GM12878 (cell line): ENCODE data around the gene ERN2. TPM values are rescaled to one million over a fixed set of nuclear protein-coding genes. Genes with fewer than 3 reads are reported as not detected.

Experiments used
- ATAC-seq: fragments of 200-7000 bp; cut with Tn5 transposase; 3 replicates; pipeline ENCODE4 v1.9.1; 2020; ENCODE audit warnings: mild to moderate bottlenecking, moderate library complexity
- BruUV-seq: library from RNA; stranded (reverse); fragments of 400-500 nt; replicated peaks from 2 replicates; lab custom pipeline; 2021; lab: Mats Ljungman, UMichigan
- CTCF ChIA-PET: fragments of 300-600 bp; sonication (Branson Sonifier 250); formaldehyde crosslinking; extraction: SDS; loops from one replicate; lab custom pipeline; 2021; ENCODE audit warnings: inconsistent platforms; lab: Yijun Ruan, JAX
- POLR2A ChIA-PET: fragments of 350-600 bp; formaldehyde crosslinking; extraction: SDS; loops from one replicate; lab custom pipeline; 2021; ENCODE audit warnings: inconsistent platforms; lab: Charles Lee
- RAD21 ChIA-PET: fragments of 300-600 bp; sonication (Branson Sonifier 250); formaldehyde crosslinking; loops from one replicate; lab custom pipeline; 2023; ENCODE audit warnings: antibody characterized with exemption; ENCODE audit not compliant: unreplicated experiment; lab: Charles Lee
- SMC1A ChIA-PET: fragments of 300-600 bp; sonication (Branson Sonifier 250); formaldehyde crosslinking; loops from one replicate; lab custom pipeline; 2023; ENCODE audit not compliant: unreplicated experiment, uncharacterized antibody; lab: Charles Lee
- DNase-seq: peaks from one replicate; pipeline ENCODE4 v3.0.0-alpha.2; 2011; ENCODE audit warnings: low read depth, low spot score
- FAIRE-seq: peaks from 3 replicates; lab custom pipeline; 2011; peaks lifted over from hg19 to GRCh38; lab: Jason Lieb, UNC
- H2AFZ ChIP-seq: 2 replicates; pipeline ENCODE4 v1.6.0; 2011; ENCODE audit warnings: low read depth, low read length, control low read depth; ENCODE audit not compliant: control insufficient read depth
- H3K27ac ChIP-seq: 2 replicates; pipeline ENCODE4 v1.5.1; 2011; ENCODE audit warnings: control low read depth; ENCODE audit not compliant: control insufficient read depth, insufficient read depth
- H3K27me3 ChIP-seq, 2 experiments: replicated peaks in 1 of 2; 2 replicates each; pipeline versions ENCODE4 v1.6.0 to v1.6.1; 2011; ENCODE audit warnings: low read length in 1 of 2; ENCODE audit not compliant: control insufficient read depth in 2 of 2, insufficient read depth in 2 of 2
- H3K36me3 ChIP-seq, 2 experiments: 2 replicates each; pipeline ENCODE4 v1.5.1; 2011; ENCODE audit warnings: low read length in 1 of 2; ENCODE audit not compliant: control insufficient read depth in 2 of 2, insufficient read depth in 2 of 2
- H3K4me1 ChIP-seq: 2 replicates; pipeline ENCODE4 v1.6.1; 2011; ENCODE audit warnings: mild to moderate bottlenecking, low read length, moderate library complexity, mixed read lengths; ENCODE audit not compliant: control insufficient read depth, insufficient read depth
- H3K4me2 ChIP-seq: 2 replicates; pipeline ENCODE4 v1.6.0; 2011; ENCODE audit warnings: control low read depth; ENCODE audit not compliant: control insufficient read depth, insufficient read depth
- H3K4me3 ChIP-seq: fragments of 200-600 bp; sonication (generic); 2 replicates; pipeline ENCODE4 v1.5.1; 2016
- H3K79me2 ChIP-seq: 2 replicates; pipeline ENCODE4 v1.6.0; 2011; ENCODE audit warnings: low read length; ENCODE audit not compliant: control insufficient read depth, insufficient read depth
- H3K9ac ChIP-seq: 2 replicates; pipeline ENCODE4 v1.8.0; 2011; ENCODE audit warnings: low read length, control low read depth, mixed read lengths; ENCODE audit not compliant: control insufficient read depth, insufficient read depth
- H3K9me3 ChIP-seq: replicated peaks from 3 replicates; pipeline ENCODE4 v1.5.1; 2011; ENCODE audit warnings: mild to moderate bottlenecking, low read length; ENCODE audit not compliant: control insufficient read depth, insufficient read depth
- H4K20me1 ChIP-seq: 2 replicates; pipeline ENCODE4 v1.6.0; 2011; ENCODE audit not compliant: control insufficient read depth, insufficient read depth
- ATF7 ChIP-seq: fragments of 450-650 bp; IDR thresholded peaks from 2 replicates; pipeline ENCODE4 v1.6.1; 2016; ENCODE audit warnings: low read depth, mild to moderate bottlenecking
- FOXK2 ChIP-seq: fragments of 450-650 bp; IDR thresholded peaks from 2 replicates; pipeline ENCODE4 v1.6.1; 2017; ENCODE audit warnings: mild to moderate bottlenecking, moderate library complexity
- IRF4 ChIP-seq: IDR thresholded peaks from 2 replicates; pipeline ENCODE4 v1.6.1; 2011; ENCODE audit warnings: low read depth, low read length
- PAX5 ChIP-seq: IDR thresholded peaks from 2 replicates; pipeline ENCODE4 v1.6.1; 2011; ENCODE audit warnings: low read depth, low read length, borderline replicate concordance
- PAX8 ChIP-seq: fragments of 450-650 bp; IDR thresholded peaks from 2 replicates; pipeline ENCODE4 v1.6.1; 2017; ENCODE audit warnings: mild to moderate bottlenecking, moderate library complexity
- PML ChIP-seq: IDR thresholded peaks from 2 replicates; pipeline ENCODE4 v1.6.1; 2012; ENCODE audit warnings: low read length, inconsistent platforms
- TAF1 ChIP-seq: IDR thresholded peaks from 2 replicates; pipeline ENCODE4 v1.6.1; 2011; ENCODE audit warnings: mild to moderate bottlenecking, low read depth, low read length, borderline replicate concordance
- TCF12 ChIP-seq: IDR thresholded peaks from 2 replicates; pipeline ENCODE4 v1.6.1; 2011; ENCODE audit warnings: low read depth, mild to moderate bottlenecking, low read length
- YBX1 ChIP-seq: fragments of 450-650 bp; IDR thresholded peaks from 2 replicates; pipeline ENCODE4 v1.6.1; 2016; ENCODE audit warnings: antibody characterized with exemption
- ZNF622 ChIP-seq: fragments of 450-650 bp; IDR thresholded peaks from 2 replicates; pipeline ENCODE4 v1.6.1; 2017; ENCODE audit warnings: mild to moderate bottlenecking, inconsistent platforms
- ZZZ3 ChIP-seq: IDR thresholded peaks from 2 replicates; pipeline ENCODE4 v1.6.1; 2011; ENCODE audit warnings: low read depth; ENCODE audit not compliant: control insufficient read depth, insufficient read length
- WGBS: methylation state at CpG from one replicate; pipeline ENCODE4 v1.1.6; 2016; ENCODE audit warnings: low lambda C conversion rate; ENCODE audit not compliant: insufficient replicate concordance, insufficient coverage; ENCODE audit errors: missing lambda C conversion rate; 5-methylcytosine and 5-hydroxymethylcytosine counted together
- in situ Hi-C: fragments of 300-500 bp; cut with MboI; formaldehyde crosslinking; loops from 9 replicates; pipeline ENCODE4 v1.14.3; 2018; ENCODE audit warnings: mixed read lengths
- intact Hi-C: fragments of 100-400 bp; cut with micrococcal nuclease; formaldehyde crosslinking; loops from one replicate; pipeline ENCODE4 v1.14.2; 2022; ENCODE audit not compliant: unreplicated experiment
- polyA plus RNA-seq, 11 experiments: library from polyadenylated mRNA; depleted of rRNA in 4 of 11; unstranded in 6 of 11; stranded (reverse) in 5 of 11; fragments of >200 nt; fragmentation: Nextera tagmentation in 4 of 11; fragmentation: Illumina TruSeq in 1 of 11; extraction: Ambion mirVana in 4 of 11; extraction: Trizol in 1 of 11; gene quantifications; 1 replicate in 1 of 11; 2 replicates in 10 of 11; pipeline versions ENCODE4 v1.2.1 to v1.2.3, GENCODE V29; 2011 to 2016; ENCODE audit warnings: inconsistent platforms in 2 of 11, missing spikeins in 2 of 11, low read depth in 1 of 11
- total RNA-seq, 4 experiments: library from RNA; depleted of rRNA in 3 of 4; stranded (reverse); fragments of >200 nt in 3 of 4; fragmentation: Illumina TruSeq in 1 of 4; extraction: Trizol in 1 of 4; gene quantifications; 2 replicates each; pipeline versions ENCODE4 v1.2.1 to v1.2.3, GENCODE V29; 2013 to 2021
- TF ChIP-seq, protein P1 (sequence below): fragments of 150-350 bp; IDR thresholded peaks from 2 replicates; pipeline ENCODE4 v1.6.1; 2016; ENCODE audit warnings: low read depth, low read length

The ERN2 gene
- total and polyA plus RNA-seq, 10 of the 15 experiments (the other 5 are each of a cell fraction or from before 2014, with no cell fraction given): 0.06 to 0.95 (median 0.36) TPM; not detected in 5

DNA sequence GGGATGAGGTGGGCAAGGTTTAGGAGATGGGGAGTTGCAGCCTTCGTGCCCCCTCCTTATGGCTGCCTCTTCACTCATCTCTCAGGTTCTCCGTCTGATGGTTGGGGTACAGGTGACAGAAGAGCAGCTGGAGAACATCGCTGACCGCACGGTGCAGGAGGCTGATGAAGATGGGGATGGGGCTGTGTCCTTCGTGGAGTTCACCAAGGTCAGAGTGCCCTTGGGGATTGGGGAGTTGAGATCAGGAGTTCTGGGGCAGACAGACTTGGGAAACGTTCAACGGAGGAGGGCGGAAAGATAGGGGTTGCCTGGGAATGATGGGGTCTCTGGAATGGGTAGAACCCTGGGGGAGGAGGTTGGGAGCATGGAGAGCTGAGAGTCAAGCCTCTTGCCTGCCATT is 44.1 kb upstream of the ERN2 start:
- no peak overlapping the region for H3K27ac ChIP-seq
- no peak overlapping the region for H3K4me3 ChIP-seq
- ChIA-PET SMC1A (no interaction called here), CTCF (interaction anchor here (0.7 kb wide), 1 partner anchor 62 kb away, joined by 3 read pairs; no protein-coding TSS in a partner anchor), POLR2A (interaction anchor here (0.6 kb wide), 1 partner anchor 11 kb away, joined by 6 read pairs; no protein-coding TSS in a partner anchor), RAD21 (no interaction called here)
- in situ Hi-C loops: no loop called here
- intact Hi-C loops: no loop called here
- H3K4me2 ChIP-seq: no peak overlapping the region
- no peaks in the 10 kb centered on the region for H3K36me3 ChIP-seq
- H2AFZ ChIP-seq: no peak overlapping the region
- no peaks in the 10 kb centered on the region for H4K20me1 ChIP-seq
- FAIRE-seq (no peak), ATAC-seq (no peak), DNase-seq (no peak)
- no TSS peak for BruUV-seq
- TF ChIP-seq PAX5 (no peak), ATF7 (no peak), PAX8 (no peak), TCF12 (no peak), ZNF622 (no peak), YBX1 (no peak), IRF4 (no peak), TAF1 (no peak), FOXK2 (no peak), ZZZ3 (no peak), PML (no peak)
- TF ChIP-seq, protein P1, sequence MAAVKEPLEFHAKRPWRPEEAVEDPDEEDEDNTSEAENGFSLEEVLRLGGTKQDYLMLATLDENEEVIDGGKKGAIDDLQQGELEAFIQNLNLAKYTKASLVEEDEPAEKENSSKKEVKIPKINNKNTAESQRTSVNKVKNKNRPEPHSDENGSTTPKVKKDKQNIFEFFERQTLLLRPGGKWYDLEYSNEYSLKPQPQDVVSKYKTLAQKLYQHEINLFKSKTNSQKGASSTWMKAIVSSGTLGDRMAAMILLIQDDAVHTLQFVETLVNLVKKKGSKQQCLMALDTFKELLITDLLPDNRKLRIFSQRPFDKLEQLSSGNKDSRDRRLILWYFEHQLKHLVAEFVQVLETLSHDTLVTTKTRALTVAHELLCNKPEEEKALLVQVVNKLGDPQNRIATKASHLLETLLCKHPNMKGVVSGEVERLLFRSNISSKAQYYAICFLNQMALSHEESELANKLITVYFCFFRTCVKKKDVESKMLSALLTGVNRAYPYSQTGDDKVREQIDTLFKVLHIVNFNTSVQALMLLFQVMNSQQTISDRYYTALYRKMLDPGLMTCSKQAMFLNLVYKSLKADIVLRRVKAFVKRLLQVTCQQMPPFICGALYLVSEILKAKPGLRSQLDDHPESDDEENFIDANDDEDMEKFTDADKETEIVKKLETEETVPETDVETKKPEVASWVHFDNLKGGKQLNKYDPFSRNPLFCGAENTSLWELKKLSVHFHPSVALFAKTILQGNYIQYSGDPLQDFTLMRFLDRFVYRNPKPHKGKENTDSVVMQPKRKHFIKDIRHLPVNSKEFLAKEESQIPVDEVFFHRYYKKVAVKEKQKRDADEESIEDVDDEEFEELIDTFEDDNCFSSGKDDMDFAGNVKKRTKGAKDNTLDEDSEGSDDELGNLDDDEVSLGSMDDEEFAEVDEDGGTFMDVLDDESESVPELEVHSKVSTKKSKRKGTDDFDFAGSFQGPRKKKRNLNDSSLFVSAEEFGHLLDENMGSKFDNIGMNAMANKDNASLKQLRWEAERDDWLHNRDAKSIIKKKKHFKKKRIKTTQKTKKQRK: no peak
- WGBS: 53% methylated on average over 9 of the region's 9 CpGs
- no peaks in the 10 kb centered on the region for H3K9me3 ChIP-seq
- no peak overlapping the region for H3K9ac ChIP-seq
- no peaks in the 10 kb centered on the region for H3K79me2 ChIP-seq
- H3K27me3 ChIP-seq: peaks cover 0 to 10% of the 10 kb centered on the region in 2 experiments
- no peaks in the 10 kb centered on the region for H3K4me1 ChIP-seq
